Transverse colon (tissue), 4 donors: ENCODE measurements around the gene JSRP1. TPM values are rescaled to one million over a fixed set of nuclear protein-coding genes. Genes with fewer than 3 reads are reported as not detected.
A peak's percentile ranks its signal among the peaks of the same experiment; 100 is the strongest.

Experiments
- DNase-seq: peaks from one replicate; pipeline ENCODE4 v3.0.0-alpha.2; 2019
- H3K27ac ChIP-seq, 4 donors: fragments of 200-600 bp; sonication (generic); 2 replicates each; pipeline ENCODE4 v1.5.1; 2016 to 2018; ENCODE audit warnings: inconsistent platforms in 4 of 4
- H3K27me3 ChIP-seq: fragments of 200-600 bp; sonication (generic); 2 replicates; pipeline ENCODE4 v1.5.1; 2017; ENCODE audit warnings: inconsistent platforms
- H3K36me3 ChIP-seq, 4 donors: fragments of 200-600 bp; sonication (generic); 2 replicates each; pipeline ENCODE4 v1.5.1; 2017 to 2019; ENCODE audit warnings: inconsistent platforms in 4 of 4
- H3K4me1 ChIP-seq, 4 donors: fragments of 200-600 bp; sonication (generic); 2 replicates each; pipeline ENCODE4 v1.5.1; 2017 to 2020; ENCODE audit warnings: inconsistent platforms in 4 of 4
- H3K4me3 ChIP-seq, 4 donors: fragments of 200-600 bp; sonication (generic); 1 replicate in 1 of 4; 2 replicates in 3 of 4; pipeline versions ENCODE4 v1.5.1 to v1.6.1; 2017 to 2019; ENCODE audit warnings: inconsistent platforms in 4 of 4
- H3K9me3 ChIP-seq, 2 donors: fragments of 200-600 bp; sonication (generic); 2 replicates each; pipeline ENCODE4 v1.5.1; 2017 to 2019; ENCODE audit warnings: inconsistent platforms in 2 of 2
- EP300 ChIP-seq: sonication (generic); formaldehyde crosslinking; IDR thresholded peaks from one replicate; pipeline ENCODE4 v1.6.1; 2017; ENCODE audit warnings: antibody characterized with exemption, low read depth
- POLR2A ChIP-seq: fragments of 450-650 bp; IDR thresholded peaks from one replicate; pipeline ENCODE4 v1.6.1; 2016; ENCODE audit warnings: antibody characterized with exemption, mild to moderate bottlenecking, moderate library complexity
- POLR2AphosphoS5 ChIP-seq, 3 donors: sonication (generic); formaldehyde crosslinking; IDR thresholded peaks; one replicate each; pipeline ENCODE4 v1.6.1; 2016; ENCODE audit warnings: antibody characterized with exemption in 3 of 3
- WGBS, 2 donors: methylation state at CpG; one replicate each; pipeline ENCODE4 v1.1.5; 2018; ENCODE audit warnings: low coverage in 1 of 2; 5-methylcytosine and 5-hydroxymethylcytosine counted together
- in situ Hi-C, 4 donors: fragments of 200-750 bp; cut with MboI; loops; one replicate each; pipeline versions ENCODE4 v1.15.0 to v1.15.1; 2017; ENCODE audit warnings: low sequenced_read_pairs in 3 of 4, low pct_ligation_motif_present in 1 of 4, low pct_unique_long_range_greater_than_20kb in 1 of 4
- intact Hi-C: fragments of 100-400 bp; cut with DNase I; formaldehyde crosslinking; loops from one replicate; pipeline ENCODE4 v1.15.1; 2023; ENCODE audit warnings: low total_unique reads
- total RNA-seq, 4 donors: library from RNA; depleted of rRNA; stranded (reverse); fragments of >200 nt; gene quantifications; one replicate each; pipeline ENCODE4 v1.1.0, GENCODE V29; 2016
- TF ChIP-seq, protein P1 (sequence below), 5 experiments: fragments of 200-600 bp in 3 of 5; fragments of 450-650 bp in 2 of 5; sonication (generic) in 3 of 5; IDR thresholded peaks; 1 replicate in 2 of 5; 2 replicates in 3 of 5; pipeline ENCODE4 v1.5.1; 2016 to 2017; ENCODE audit warnings: antibody characterized with exemption in 5 of 5, inconsistent platforms in 3 of 5, mild to moderate bottlenecking in 2 of 5, moderate library complexity in 1 of 5

JSRP1 gene
- total RNA-seq, 4 donors from 2014 or later, result 5.6 TPM; not detected in 3

DNA sequence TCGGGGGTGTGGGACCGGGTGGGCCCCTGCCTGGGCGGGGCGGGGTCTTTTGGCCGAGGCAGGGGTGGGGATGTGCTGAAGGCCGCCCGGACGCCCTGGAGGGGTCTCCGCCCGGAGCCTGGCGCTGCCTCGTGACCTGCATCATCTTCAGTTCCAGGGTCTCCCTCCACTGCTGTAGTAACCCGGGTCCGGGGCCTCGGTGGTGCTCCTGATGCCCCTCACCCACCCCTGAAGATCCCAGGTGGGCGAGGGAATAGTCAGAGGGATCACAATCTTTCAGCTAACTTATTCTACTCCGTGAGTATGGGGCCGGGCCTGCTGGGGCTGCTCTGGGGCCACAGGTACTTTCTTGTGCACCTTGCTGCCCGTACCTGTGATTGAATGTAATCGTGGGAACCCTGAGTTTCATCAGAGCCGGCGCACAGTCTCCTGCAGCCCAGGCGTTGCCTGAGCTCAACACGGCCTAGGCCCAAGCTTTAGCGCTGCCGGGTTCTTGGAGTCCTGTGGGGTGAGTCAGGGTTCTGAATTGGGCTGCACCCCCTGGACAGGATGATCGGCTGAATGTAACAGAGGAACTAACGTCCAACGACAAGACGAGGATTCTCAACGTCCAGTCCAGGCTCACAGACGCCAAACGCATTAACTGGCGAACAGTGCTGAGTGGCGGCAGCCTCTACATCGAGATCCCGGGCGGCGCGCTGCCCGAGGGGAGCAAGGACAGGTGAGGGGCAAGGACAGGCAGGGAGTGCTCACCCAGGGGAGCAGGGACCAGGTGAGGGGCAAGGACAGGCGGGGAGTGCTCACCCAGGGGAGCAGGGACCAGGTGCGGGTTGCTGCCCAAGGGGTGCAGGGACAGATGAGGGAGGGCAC, 15.3 kb upstream of the JSRP1 start:
- intact Hi-C loops (loop anchor here (2.0 to 5.0 kb wide), 2 partner anchors 35 to 109 kb away; partner anchors contain the start of genes DOT1L, PLEKHJ1 and SF3A2), in situ Hi-C loops (loop anchor here in 1 of 4 donors (25.0 kb wide), 1 partner anchor 109 kb away; the partner anchor contains the start of genes AP3D1 and DOT1L)
- Histone ChIP-seq H3K27me3 (no peaks in the 10 kb centered on the region), H3K4me3 (peak overlapping the region; percentile 92 to 100 (median 96)), H3K9me3 (no peaks in the 10 kb centered on the region), H3K36me3 (peaks cover 0 to 12% (median 5%) of the 10 kb centered on the region in 4 donors), H3K4me1 (peaks cover 45 to 71% (median 63%) of the 10 kb centered on the region in 4 donors), H3K27ac (peak overlapping the region; percentile 97 to 99 (median 99))
- peak in 1 of 3 donors; percentile 46 for TF ChIP-seq POLR2AphosphoS5 (IDR thresholded peaks at IDR 0.05)
- TF ChIP-seq, protein P1, sequence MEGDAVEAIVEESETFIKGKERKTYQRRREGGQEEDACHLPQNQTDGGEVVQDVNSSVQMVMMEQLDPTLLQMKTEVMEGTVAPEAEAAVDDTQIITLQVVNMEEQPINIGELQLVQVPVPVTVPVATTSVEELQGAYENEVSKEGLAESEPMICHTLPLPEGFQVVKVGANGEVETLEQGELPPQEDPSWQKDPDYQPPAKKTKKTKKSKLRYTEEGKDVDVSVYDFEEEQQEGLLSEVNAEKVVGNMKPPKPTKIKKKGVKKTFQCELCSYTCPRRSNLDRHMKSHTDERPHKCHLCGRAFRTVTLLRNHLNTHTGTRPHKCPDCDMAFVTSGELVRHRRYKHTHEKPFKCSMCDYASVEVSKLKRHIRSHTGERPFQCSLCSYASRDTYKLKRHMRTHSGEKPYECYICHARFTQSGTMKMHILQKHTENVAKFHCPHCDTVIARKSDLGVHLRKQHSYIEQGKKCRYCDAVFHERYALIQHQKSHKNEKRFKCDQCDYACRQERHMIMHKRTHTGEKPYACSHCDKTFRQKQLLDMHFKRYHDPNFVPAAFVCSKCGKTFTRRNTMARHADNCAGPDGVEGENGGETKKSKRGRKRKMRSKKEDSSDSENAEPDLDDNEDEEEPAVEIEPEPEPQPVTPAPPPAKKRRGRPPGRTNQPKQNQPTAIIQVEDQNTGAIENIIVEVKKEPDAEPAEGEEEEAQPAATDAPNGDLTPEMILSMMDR (IDR thresholded peaks at IDR 0.05), result no peak
- WGBS, 2 donors, result 30 to 66% methylated on average over 8 to 38 of the region's 43 CpGs
- DNase-seq, result peak; percentile 37

DNA sequence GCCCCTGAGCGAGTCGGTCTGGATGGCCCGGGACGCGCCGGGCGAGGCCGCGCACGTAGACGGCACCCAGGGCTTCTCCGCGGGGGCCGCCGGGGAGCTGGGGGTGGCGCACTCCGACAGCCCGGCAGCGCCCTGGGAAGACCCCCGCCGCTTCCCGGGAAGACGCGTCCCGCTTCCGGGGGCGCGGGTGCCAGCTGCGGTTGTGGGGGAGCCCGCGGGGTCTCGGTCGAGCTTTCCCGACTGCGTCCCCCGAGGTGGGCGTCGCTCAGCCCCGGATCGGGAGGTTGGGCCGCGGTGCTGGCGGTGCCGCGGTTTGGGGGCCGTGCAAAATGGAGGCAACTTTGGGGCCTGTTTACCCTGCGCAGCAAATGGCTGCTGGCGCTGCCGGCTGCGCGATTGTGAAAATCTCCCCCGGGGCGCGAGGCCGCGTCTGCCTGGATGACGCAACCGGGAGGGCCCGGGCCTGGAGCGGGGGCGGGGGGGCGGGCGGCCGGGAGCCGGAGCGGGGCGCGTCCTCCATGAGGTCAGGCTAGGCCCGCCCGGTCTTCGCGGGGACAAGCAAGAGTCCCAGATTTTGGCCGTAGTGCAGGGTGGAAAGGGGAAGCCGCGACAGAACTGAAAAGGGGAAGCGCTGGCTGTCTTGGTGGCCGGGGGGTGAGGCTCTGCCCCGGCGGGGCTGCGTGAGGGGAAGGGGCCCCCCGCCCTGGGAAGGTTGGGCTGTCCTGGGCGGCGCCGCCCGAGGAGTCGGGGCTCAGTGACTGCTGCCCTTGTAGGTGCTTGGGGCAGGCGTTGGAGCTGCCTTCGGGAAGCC, 14.4 kb upstream of the JSRP1 start:
- TF ChIP-seq, protein P1 (IDR thresholded peaks at IDR 0.05), result no peak
- peak; percentile 81 for TF ChIP-seq POLR2A
- peak; percentile 77 to 93 (median 89) for TF ChIP-seq POLR2AphosphoS5 (IDR thresholded peaks at IDR 0.05)
- peak overlapping the region; percentile 92 to 100 (median 96) for H3K4me3 ChIP-seq
- H3K4me1 ChIP-seq, result peaks cover 43 to 66% (median 58%) of the 10 kb centered on the region in 4 donors
- peak overlapping the region; percentile 97 to 99 (median 99) for H3K27ac ChIP-seq
- no peaks in the 10 kb centered on the region for H3K9me3 ChIP-seq
- H3K27me3 ChIP-seq, result no peaks in the 10 kb centered on the region
- peaks cover 0 to 12% (median 5%) of the 10 kb centered on the region in 4 donors for H3K36me3 ChIP-seq
- 0% methylated on average over 32 of the region's 88 CpGs; no CpG with 5 or more reads in 1 of the 2 donors for WGBS, 2 donors
- peak; percentile 83 for DNase-seq
- in situ Hi-C loops (loop anchor here in 1 of 4 donors (25.0 kb wide), 1 partner anchor 108 kb away; the partner anchor contains the start of genes AP3D1 and DOT1L), intact Hi-C loops (loop anchor here (5.0 kb wide), 1 partner anchor 108 kb away; the partner anchor contains the start of gene DOT1L)

DNA sequence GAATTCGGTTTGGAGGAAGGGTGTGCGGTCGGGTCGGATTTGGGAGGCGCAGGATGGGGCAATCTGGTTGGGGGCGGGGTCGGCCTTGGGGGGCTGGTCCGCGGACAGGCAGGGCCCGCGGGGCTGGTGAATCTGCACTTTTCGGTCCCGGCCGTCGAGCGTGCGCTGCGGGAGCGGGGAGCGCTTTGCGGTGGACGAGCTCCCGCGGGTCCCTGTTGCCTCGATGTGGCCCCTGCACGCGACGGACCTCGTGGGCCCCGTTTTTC, 13.9 kb upstream of the JSRP1 start:
- H3K4me1 ChIP-seq, result peaks cover 38 to 60% (median 53%) of the 10 kb centered on the region in 4 donors
- H3K4me3 ChIP-seq, result peak overlapping the region; percentile 92 to 100 (median 96)
- peak overlapping the region; percentile 97 to 99 (median 99) for H3K27ac ChIP-seq
- intact Hi-C loops, result loop anchor here (5.0 kb wide), 1 partner anchor 108 kb away; the partner anchor contains the start of gene DOT1L
- TF ChIP-seq POLR2A (no peak), EP300 (no peak), POLR2AphosphoS5 (IDR thresholded peaks at IDR 0.05) (no peak)
- TF ChIP-seq, protein P1 (IDR thresholded peaks at IDR 0.05), result no peak
- no peaks in the 10 kb centered on the region for H3K9me3 ChIP-seq
- 1% methylated on average over 18 of the region's 30 CpGs; no CpG with 5 or more reads in 1 of the 2 donors for WGBS, 2 donors
- peak; percentile 54 for DNase-seq
- peaks cover 0 to 12% (median 5%) of the 10 kb centered on the region in 4 donors for H3K36me3 ChIP-seq
- H3K27me3 ChIP-seq, result no peaks in the 10 kb centered on the region
- in situ Hi-C loops, result loop anchor here in 1 of 4 donors (25.0 kb wide), 1 partner anchor 108 kb away; the partner anchor contains the start of genes AP3D1 and DOT1L
